GM12892 (cell line): ENCODE results near the gene WNK4.

ENCODE experiments used
- POLR2A ChIP-seq: IDR thresholded peaks from 2 replicates; pipeline ENCODE4 v1.6.1; 2011; ENCODE audit warnings: low read depth, low read length, control low read depth
- POLR2AphosphoS5 ChIP-seq: IDR thresholded peaks from 2 replicates; pipeline ENCODE4 v1.6.1; 2011; ENCODE audit warnings: low read depth, low read length, control low read depth

DNA sequence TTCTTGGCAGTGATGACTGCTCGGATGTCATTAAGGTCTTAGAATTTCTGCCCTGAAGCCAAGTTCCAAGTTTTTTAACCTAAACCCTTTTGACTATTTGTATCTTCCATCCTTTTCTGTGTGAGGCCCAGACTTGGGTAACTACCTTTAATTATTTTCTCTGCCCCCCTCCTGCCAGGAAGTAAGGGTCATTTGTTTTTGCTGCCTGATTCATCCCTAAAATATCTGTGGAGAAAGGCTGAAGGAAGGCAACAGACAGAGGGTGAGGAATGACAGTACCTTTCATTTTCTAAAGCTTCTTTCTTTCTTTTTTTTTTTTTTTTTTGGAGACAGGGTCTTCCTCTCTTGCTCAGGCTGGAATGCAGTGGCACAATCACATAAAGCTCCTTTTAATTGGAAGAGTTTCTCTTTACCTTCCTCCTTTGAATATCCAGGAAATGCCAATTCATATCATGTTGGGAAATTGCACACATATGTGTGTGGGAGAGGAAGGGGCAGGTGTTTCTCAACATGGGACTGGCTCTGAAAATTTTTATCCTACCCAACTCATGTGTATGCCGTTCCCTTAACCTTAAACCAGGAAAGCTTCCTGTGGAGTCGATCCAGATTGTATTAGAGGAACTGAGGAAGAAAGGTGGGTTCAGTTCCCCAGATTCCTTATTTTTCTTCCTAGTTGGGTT is 6.2 kb upstream of the WNK4 start:
- no peak for TF ChIP-seq POLR2A
- no peak for TF ChIP-seq POLR2AphosphoS5
